Mononuclear cell (primary cell): ENCODE measurements around the gene RNU1-1. TPM values are rescaled to one million over a fixed set of nuclear protein-coding genes. Genes with fewer than 3 reads are reported as not detected.
"Not testable (repeated sequence)": the region's sequence is repeated elsewhere in the genome, so short reads cannot be mapped to it uniquely, and the experiment has no call there.

ENCODE experiments used
- H3K27me3 ChIP-seq: 2 replicates; pipeline ENCODE4 v1.6.0; 2011; ENCODE audit warnings: low read length, control low read depth; ENCODE audit not compliant: insufficient read depth
- H3K4me1 ChIP-seq: 2 replicates; pipeline ENCODE4 v1.5.1; 2011; ENCODE audit warnings: mild to moderate bottlenecking, low read length, control low read depth; ENCODE audit not compliant: insufficient read depth
- H3K4me3 ChIP-seq: 2 replicates; pipeline ENCODE4 v1.5.1; 2011; ENCODE audit warnings: mild to moderate bottlenecking, low read length, moderate library complexity
- H3K9me3 ChIP-seq: 2 replicates; pipeline ENCODE4 v1.5.1; 2011; ENCODE audit warnings: low read depth, mild to moderate bottlenecking, control low read depth, low read length
- total RNA-seq: library from RNA; depleted of rRNA; stranded (reverse); fragments of >200 nt; gene quantifications from one replicate; pipeline ENCODE4 v1.2.3, GENCODE V29; 2012

Gene RNU1-1
- total RNA-seq, 1 donor, result under 0.01 TPM

DNA sequence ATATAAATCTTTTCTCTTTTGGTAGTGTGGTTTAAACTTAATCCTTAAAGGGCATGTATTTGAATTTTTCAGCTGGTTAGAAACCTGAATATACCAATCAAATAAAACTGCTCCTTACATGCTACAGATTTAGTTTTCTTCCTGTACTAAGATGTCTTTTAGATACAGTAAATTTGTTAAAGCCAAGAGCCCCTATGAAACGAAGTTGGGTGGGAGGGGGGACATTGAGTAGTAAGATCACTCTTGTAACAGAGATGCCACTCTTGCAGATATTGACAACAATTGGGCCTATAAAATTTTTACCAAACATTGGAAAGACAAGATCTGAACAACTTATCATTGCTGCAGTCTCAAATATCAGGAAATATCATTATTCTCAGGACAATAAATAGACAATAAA is 2.2 kb downstream of the RNU1-1 start:
- H3K9me3 ChIP-seq, H3K4me1 ChIP-seq, H3K4me3 ChIP-seq, H3K27me3 ChIP-seq: not testable (repeated sequence)

DNA sequence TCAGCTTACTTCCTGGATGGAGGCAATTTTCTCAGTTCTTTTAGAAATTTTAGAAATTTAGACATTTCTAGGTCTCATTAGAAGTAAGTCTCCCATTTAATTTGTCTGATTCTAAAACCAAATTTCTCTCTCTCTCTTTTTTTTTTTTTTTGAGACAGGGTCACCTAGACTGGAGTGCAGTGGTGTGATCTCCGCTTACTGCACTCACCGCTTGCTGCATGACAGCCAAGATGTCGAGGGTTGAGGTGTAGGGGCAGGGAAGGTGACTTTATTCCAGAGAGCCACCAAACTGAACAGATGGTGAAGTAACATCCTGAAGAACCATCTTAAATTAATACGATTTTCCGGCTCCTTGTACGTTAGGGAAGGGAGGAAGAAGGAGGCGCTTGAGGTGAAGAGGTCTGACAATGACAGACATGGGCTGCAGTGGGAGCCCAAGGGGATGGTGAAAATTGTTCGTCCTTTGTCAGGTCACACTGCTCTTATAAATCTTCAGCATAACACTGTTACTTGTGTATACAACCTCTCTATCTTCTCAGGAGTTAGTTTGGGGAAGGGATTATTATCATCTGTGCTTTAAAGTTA is 5.1 kb downstream of the RNU1-1 start:
- not testable (repeated sequence) for H3K27me3 ChIP-seq, H3K9me3 ChIP-seq, H3K4me3 ChIP-seq, H3K4me1 ChIP-seq

DNA sequence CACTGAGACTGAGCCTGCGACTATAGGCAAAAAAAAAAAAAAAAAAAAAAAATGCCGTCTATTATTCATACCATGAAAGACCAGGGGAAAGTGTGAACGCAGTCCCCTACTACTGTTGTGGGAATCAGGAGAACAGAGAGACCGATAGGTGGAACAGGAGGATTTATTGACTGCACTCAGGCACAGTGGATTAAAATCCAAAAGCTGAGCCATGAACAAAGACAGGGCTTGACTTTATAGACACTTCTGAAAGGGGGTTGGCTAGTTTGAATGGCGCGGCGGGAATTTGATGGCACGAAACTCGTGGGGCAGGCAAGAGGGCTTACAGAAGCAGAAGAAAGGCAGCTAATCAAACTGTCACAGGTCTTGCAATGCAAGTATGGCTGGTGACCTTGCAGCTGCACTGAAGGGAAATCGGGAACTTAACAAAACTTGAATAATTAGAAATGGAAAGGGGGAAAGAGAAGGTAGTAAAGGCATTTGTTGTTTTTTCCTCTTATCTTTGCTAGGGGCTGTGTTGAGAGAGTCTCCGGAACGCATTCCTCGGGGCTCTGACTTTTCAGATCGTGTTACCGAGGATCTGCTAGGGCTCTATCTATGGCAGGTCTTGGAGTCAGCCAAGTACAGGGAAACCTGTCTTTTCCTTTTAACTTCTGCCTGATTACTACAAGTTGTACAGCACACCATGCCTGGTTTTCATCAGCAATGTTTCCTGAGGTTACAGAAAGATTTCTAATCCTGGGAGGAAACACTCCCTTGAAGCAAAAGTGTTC is 7.5 kb downstream of the RNU1-1 start:
- not testable (repeated sequence) for H3K9me3 ChIP-seq, H3K4me3 ChIP-seq, H3K27me3 ChIP-seq, H3K4me1 ChIP-seq

DNA sequence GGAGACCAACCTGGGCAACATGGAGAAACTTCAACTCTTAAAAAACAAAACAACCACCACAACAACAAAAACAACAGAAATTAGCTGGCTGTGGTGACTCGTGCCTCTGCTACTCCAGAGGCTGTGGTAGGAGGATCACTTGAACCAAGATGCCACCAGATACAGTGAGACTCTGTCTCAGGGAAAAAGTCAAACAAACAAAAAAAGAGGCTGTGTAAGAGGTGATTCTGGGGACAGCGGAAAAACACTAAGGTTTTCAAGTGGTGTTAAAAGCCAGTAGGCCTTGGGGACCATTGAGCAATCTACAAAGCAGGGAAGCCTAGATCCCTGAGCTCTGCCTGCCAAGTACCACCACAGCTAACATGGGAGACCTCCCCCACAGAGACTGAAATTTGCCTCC is 8.2 kb downstream of the RNU1-1 start:
- H3K4me1 ChIP-seq, H3K9me3 ChIP-seq, H3K4me3 ChIP-seq, H3K27me3 ChIP-seq: not testable (repeated sequence)

DNA sequence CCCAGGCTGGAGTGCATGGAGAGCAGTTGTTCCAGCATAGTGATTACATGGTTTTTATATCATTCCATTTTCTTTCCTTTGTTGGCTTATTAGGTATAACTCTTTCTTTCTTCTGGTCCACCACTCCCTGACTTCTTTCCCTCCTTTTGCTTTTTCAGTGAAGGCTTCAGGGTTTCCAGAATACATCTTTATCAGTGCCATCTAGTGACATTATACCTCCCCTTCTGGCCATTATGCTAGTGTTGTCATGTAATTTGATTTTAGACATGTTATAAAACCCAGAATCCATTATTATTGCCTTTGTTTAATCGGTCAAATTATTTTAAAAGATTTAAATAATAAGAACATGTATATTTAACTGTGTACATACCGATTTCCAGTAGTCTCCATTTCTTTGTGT is 10.6 kb downstream of the RNU1-1 start:
- Histone ChIP-seq H3K27me3 (no peaks in the 10 kb centered on the region), H3K4me1 (peaks cover 17% of the 10 kb centered on the region), H3K4me3 (no peak overlapping the region), H3K9me3 (no peaks in the 10 kb centered on the region)

DNA sequence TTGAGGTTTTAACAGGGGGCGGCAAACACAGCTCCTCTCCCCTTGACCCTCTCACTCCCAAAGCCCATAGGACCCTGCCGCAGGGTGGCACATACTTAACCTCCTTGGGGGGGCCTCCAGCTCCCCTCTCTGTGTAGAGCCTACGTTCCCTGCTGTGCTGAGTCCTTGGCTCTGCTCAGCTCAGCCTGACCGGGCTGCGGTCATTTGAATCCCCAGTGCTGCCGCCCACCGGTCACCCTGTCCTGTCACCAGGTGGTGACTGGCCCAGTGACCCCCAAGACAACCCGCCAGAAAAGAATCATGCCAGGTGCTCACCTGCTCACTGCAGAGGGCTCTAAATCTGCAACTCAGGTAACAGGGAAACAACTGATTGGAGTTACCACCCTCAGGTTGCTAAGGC is 12.6 kb downstream of the RNU1-1 start:
- H3K4me3 ChIP-seq, H3K9me3 ChIP-seq: not testable (repeated sequence)
- peaks cover 23% of the 10 kb centered on the region for H3K4me1 ChIP-seq

DNA sequence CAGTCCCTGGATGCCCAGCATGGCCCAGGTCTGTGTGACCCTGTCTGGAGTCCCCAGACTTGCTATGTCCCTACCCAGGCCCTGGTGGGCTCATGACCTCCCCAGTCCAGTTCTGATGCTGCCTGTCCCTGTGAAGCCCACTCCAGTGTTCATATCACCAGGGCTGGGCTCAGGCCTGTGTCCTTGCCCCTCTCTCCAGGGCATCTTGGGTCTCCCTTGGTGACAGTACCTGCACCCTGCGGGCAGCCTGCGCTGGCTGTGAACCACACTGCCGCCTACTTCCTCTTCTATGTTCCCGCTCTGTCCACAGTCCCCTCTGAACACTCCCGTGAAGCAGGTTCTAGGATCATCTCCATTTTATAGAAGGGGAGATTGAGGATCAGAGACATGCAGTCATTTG is 13.1 kb downstream of the RNU1-1 start:
- peaks cover 23% of the 10 kb centered on the region for H3K4me1 ChIP-seq
- not testable (repeated sequence) for H3K4me3 ChIP-seq, H3K9me3 ChIP-seq, H3K27me3 ChIP-seq

More for the DNA sequence above, 12.6 kb downstream of the RNU1-1 start:
- H3K27me3 ChIP-seq, result not testable (repeated sequence)

DNA sequence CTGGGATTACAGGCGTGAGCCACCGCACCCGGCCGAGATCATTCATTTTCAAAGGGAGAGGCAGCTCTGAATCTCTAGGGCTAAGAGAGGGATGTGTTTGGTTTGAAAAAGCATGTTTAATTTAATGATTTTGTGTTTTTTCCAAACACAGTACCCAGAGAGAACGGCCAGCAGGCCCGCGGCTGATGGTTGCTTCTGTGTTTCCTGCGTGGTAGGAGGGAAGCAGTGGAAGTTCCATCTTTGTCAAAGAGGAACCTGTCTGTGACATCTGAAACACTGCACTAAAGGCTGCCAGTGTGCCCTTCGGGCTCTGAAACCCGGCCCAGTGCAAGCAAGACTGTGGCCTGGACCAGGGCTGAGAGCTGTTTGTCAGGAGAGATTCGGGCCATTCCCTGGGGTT is 13.6 kb downstream of the RNU1-1 start:
- H3K9me3 ChIP-seq, H3K27me3 ChIP-seq, H3K4me3 ChIP-seq: not testable (repeated sequence)
- H3K4me1 ChIP-seq, result peaks cover 23% of the 10 kb centered on the region

DNA sequence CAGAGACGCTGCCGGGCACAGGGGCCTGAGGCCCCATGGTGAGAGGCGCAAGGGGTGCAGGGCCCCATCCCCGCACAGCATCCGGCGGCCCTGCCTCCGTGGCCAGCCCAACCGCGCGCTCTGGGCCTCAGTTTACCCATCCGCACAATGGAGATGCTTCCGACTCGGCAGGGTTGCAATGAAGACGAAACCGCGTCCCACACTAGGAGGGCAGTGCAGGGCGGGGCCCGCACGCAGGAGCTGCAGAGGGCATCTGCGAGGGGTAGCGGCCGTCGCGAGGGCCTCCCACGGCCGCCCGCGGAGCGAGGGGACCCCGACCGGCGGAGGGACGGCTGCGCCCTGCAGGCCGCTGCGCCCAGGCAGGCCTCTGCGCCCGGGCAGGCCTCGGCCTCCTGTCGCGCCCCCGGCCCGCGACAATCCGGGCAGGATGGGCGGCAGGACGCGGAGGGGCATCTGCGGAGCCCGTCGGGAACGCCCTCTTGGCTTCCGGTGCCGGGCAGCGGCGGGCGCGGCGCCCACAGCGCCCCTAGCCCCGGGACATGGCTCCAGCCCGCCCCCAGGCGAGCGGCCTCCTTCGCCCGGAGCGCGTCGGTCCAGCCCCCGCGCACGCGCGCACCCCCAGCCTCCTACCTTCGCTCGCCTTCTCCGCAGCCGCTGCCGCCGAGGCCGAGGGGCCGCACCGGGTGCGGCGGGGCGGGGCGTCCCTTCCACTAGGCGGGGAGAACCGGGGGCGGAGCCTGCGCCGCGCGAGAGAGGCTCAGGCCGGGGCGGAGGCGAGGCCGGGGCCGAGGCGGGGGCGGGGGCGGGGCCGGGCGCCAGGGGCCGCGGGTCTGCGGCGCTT is 15.3 kb downstream of the RNU1-1 start:
- no peaks in the 10 kb centered on the region for H3K9me3 ChIP-seq
- peaks cover 23% of the 10 kb centered on the region for H3K4me1 ChIP-seq
- no peaks in the 10 kb centered on the region for H3K27me3 ChIP-seq
- peak overlapping the region; percentile 55 for H3K4me3 ChIP-seq

DNA sequence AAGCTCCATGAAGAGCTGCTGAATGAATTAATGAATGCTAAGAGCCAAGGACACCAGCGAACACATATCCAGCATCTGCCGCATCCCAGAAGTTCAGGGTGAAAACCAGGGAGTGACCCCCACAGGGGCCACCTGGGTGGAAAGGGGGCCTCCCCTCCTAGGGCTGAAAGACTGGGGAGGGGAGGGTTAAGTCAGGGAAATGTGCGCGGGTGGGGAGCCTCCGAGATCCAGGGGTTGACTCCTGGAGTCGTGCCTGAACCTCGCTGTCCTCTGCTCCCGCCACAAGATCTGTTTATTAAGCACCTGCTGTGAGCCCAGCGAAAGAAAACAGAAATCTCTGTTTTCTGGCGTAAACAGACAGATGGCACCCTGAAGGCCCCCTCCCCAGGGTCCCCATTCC is 16.0 kb downstream of the RNU1-1 start:
- peaks cover 23% of the 10 kb centered on the region for H3K4me1 ChIP-seq
- not testable (repeated sequence) for H3K4me3 ChIP-seq, H3K27me3 ChIP-seq, H3K9me3 ChIP-seq

DNA sequence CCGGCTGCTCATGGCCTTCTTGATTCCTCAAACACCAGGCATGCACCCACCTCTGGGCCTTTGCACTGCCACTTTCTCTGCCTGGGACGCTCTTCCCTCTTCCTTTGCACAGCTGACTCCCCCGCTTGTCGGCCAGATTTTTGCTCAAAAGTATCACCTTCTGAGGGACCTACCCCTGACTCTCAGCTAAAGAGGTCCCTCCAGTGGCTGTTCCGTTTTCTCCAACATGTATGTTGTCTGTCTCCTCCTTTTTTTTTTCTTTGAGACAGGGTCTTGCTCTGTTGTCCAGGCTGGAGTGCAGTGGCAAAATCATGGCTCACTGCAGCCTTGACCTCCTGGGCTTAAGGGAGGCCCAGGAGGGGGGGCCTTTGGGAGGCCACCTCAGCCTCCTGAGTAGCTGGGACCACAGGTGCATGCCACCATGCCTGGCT is 16.6 kb downstream of the RNU1-1 start:
- peaks cover 23% of the 10 kb centered on the region for H3K4me1 ChIP-seq
- H3K9me3 ChIP-seq, H3K27me3 ChIP-seq, H3K4me3 ChIP-seq: not testable (repeated sequence)

DNA sequence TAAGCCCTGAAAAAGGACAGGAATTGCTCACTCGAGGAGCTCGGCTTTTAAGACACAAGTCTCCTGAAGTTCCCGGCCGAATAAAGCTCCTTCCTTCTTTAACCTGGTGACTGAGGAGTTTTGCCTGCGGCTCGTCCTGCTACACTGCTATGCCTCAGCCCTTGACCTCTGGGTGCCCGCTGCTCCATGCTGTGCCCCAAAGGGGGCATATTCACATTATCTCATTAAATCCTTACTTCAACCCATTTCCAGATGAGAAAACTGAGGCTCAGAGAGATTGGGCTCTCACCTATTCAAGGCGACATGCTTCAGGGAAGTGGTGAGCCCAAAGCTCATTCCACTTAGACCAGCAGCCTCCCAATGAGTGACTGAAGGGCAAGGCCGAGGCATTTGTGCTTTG is 20.4 kb downstream of the RNU1-1 start:
- H3K4me3 ChIP-seq, H3K9me3 ChIP-seq, H3K27me3 ChIP-seq, H3K4me1 ChIP-seq: not testable (repeated sequence)

DNA sequence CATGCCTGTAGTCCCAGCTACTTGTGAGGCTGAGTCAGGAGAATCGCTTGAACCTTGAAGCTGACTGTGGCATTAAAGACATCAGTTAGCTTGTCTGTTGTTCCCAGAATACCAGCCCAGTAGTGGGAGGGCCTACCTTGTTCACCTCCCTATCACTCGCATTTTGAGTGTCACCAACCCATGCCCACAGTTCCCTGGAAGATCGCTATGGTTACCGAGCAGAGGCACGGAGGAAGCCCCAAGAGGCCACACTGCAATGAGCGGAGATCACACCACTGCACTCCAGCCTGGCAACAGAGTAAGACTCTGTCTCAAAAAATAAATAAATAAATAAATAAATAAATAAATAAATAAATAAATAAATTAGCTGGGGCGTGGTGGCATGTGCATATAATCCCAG is 21.1 kb downstream of the RNU1-1 start:
- not testable (repeated sequence) for H3K4me1 ChIP-seq, H3K4me3 ChIP-seq, H3K9me3 ChIP-seq, H3K27me3 ChIP-seq

DNA sequence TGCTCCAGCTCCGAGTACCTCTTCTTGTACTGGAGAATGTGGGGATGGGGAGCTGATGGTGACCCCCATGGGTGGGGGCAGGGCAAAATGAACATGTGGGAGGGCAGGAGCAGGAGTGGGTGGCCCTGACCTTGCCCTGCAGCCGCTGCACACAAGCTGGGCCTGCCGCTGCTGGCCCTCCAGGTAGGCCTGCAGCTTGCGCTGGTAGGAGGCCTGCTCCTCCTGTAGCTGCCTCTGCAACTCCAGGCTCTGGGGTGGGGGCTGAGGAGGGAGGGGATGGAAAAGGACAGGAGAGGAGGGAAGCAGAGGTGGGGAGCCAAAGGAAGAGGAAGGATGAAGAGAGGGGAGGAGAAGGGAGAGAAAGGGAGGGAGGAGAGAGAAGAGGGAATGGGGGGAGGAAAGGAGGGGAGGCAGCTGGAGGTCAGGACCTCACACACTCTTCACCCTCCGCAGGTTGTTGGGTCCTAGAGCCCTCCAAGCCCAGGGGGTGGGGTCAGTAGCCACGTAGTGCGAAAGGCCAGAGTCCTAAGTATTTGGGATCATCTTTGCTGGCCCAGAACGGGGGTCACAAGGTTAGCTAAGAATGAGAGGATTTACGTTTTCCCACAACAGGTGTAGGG is 22.9 kb downstream of the RNU1-1 start:
- H3K4me1 ChIP-seq, result no peaks in the 10 kb centered on the region
- H3K27me3 ChIP-seq, result no peaks in the 10 kb centered on the region
- H3K9me3 ChIP-seq, result no peaks in the 10 kb centered on the region
- no peak overlapping the region for H3K4me3 ChIP-seq

DNA sequence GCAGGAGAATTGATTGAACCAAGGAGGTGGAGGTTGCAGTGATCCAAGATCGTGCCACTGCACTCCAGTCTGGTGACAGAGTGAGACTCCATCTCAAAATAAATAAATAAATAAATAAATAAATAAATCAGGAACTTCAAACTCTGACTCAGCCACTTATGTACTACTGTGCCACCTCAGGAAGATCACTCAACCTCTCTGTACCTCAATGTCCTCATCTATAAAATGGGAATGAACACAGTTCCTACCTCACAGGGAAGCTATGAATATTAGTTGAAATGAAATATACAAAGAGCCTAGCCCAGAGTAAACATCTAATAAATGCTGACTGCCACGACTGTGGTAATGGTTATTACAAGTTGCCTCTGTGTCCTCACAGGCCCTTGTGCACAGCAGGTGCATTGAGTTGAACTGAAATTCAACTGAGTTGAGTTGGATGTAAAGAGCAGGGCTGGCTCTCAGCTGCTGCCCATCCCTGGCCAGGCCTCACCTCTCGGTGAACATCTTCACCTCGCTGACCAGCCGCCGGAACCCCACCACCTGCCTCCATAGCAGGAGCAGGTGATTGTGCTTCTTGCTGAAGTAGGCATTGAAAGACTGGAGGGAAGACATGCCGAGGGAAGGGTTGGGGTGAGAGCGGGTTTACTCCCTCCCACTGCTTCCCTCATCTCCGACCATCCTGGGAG is 24.7 kb downstream of the RNU1-1 start:
- not testable (repeated sequence) for H3K9me3 ChIP-seq, H3K4me3 ChIP-seq, H3K27me3 ChIP-seq, H3K4me1 ChIP-seq
